Activated B cell treated with CpG ODN at 0.5 μM for 24 hours (primary cell): ENCODE results near the gene RTP3. TPM values are rescaled to one million over a fixed set of nuclear protein-coding genes. Genes with fewer than 3 reads are reported as not detected.

ENCODE experiments used
- ATAC-seq: fragments of 200-7000 bp; cut with Tn5 transposase; one replicate; pipeline ENCODE4 v1.10.0; 2021; ENCODE audit warnings: low read depth, mild to moderate bottlenecking, moderate library complexity
- CTCF ChIA-PET: fragments of 350-600 bp; sonication (Branson Sonifier 250); formaldehyde crosslinking; loops from one replicate; lab custom pipeline; 2021; ENCODE audit warnings: antibody characterized with exemption; lab: Charles Lee
- POLR2A ChIA-PET: fragments of 350-600 bp; sonication (Branson Sonifier 250); formaldehyde crosslinking; loops from one replicate; lab custom pipeline; 2021; ENCODE audit warnings: antibody characterized with exemption; lab: Charles Lee
- DNase-seq: peaks from one replicate; pipeline ENCODE4 v3.0.0; 2022
- H3K27ac Mint-ChIP-seq: one replicate; pipeline ENCODE4 v1.8.0; 2020; ENCODE audit warnings: mixed read lengths
- H3K27me3 Mint-ChIP-seq: one replicate; pipeline ENCODE4 v1.8.0; 2021; ENCODE audit warnings: mixed read lengths
- H3K36me3 Mint-ChIP-seq: one replicate; pipeline ENCODE4 v1.8.0; 2021; ENCODE audit warnings: low read depth, mixed read lengths
- H3K4me1 Mint-ChIP-seq: one replicate; pipeline ENCODE4 v1.8.0; 2021; ENCODE audit warnings: mixed read lengths
- H3K4me3 Mint-ChIP-seq: one replicate; pipeline ENCODE4 v1.8.0; 2020; ENCODE audit warnings: mild to moderate bottlenecking, mixed read lengths
- H3K9me3 Mint-ChIP-seq: one replicate; pipeline ENCODE4 v1.8.0; 2020; ENCODE audit warnings: mixed read lengths
- intact Hi-C: fragments of 100-400 bp; cut with micrococcal nuclease; formaldehyde crosslinking; loops from one replicate; pipeline ENCODE4 v1.15.1; 2024
- total RNA-seq: library from RNA; stranded (reverse); gene quantifications from 2 replicates; pipeline ENCODE4 v1.2.3, GENCODE V29; 2022
- TF ChIP-seq, protein P1 (sequence below): fragments of 200-600 bp; IDR thresholded peaks from one replicate; pipeline ENCODE4 v1.8.0; 2022; ENCODE audit warnings: antibody characterized with exemption, mild to moderate bottlenecking

Gene RTP3
- total RNA-seq, 1 donor from 2014 or later, result not detected

DNA sequence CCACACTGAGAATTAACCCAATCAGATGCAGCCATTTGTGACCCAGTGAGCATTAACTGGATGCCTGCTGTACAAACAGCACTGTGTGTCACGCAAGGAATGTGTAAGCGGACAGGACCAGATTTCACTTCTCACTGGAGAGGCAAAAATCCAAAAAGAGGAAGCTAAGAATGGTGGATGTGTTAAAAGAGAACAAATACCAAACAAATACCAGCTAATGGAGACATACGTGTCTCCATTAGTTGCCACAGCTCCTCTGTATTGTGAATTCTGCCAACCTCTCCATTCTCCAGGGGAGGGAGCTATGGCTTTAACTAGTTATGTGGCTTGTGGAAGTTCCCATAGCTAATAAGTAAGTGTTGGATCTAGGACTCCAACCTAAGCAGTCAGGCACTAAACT lies 35.7 kb upstream of the RTP3 start:
- TF ChIP-seq, protein P1, sequence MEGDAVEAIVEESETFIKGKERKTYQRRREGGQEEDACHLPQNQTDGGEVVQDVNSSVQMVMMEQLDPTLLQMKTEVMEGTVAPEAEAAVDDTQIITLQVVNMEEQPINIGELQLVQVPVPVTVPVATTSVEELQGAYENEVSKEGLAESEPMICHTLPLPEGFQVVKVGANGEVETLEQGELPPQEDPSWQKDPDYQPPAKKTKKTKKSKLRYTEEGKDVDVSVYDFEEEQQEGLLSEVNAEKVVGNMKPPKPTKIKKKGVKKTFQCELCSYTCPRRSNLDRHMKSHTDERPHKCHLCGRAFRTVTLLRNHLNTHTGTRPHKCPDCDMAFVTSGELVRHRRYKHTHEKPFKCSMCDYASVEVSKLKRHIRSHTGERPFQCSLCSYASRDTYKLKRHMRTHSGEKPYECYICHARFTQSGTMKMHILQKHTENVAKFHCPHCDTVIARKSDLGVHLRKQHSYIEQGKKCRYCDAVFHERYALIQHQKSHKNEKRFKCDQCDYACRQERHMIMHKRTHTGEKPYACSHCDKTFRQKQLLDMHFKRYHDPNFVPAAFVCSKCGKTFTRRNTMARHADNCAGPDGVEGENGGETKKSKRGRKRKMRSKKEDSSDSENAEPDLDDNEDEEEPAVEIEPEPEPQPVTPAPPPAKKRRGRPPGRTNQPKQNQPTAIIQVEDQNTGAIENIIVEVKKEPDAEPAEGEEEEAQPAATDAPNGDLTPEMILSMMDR, result no peak
- CTCF ChIA-PET, result interaction anchor here (1.1 to 1.2 kb wide), 2 partner anchors 12 to 27 kb away, joined by 3 to 4 read pairs; no protein-coding TSS in a partner anchor

DNA sequence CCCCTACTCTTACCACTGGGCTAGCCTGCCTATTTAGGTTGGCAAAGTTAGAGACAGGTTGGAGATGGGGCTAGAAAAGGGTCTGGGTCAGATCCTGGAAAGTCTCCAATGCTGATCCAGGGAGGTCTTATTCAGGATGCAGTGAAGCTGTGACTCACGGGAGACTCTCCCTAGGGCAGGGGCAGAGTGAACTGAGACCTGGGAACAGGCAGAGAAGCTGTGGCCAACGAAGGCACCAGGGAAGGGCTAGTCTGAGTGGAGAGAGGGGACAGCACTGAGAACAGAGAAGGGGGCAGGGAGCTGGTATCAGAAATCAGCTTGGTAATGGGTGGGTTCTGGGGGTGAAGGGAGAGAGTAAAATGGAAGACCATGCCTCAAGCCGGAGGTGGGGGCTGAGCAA lies 35.3 kb upstream of the RTP3 start:
- CTCF ChIA-PET, result interaction anchor here (1.1 to 1.2 kb wide), 2 partner anchors 12 to 26 kb away, joined by 3 to 4 read pairs; no protein-coding TSS in a partner anchor
- ATAC-seq, result no peak
- no peaks in the 10 kb centered on the region for H3K4me1 Mint-ChIP-seq
- DNase-seq, result no peak
- H3K27ac Mint-ChIP-seq, result no peak overlapping the region
- no peaks in the 10 kb centered on the region for H3K36me3 Mint-ChIP-seq
- H3K9me3 Mint-ChIP-seq, result peaks cover 8% of the 10 kb centered on the region
- H3K4me3 Mint-ChIP-seq, result no peak overlapping the region
- peaks cover 47% of the 10 kb centered on the region for H3K27me3 Mint-ChIP-seq
- TF ChIP-seq, protein P1, result no peak
- intact Hi-C loops, result no loop called here
- POLR2A ChIA-PET, result no interaction called here

More for the DNA sequence above, 35.7 kb upstream of the RTP3 start:
- ATAC-seq (no peak), DNase-seq (no peak)
- intact Hi-C loops, result no loop called here
- Mint-ChIP-seq H3K27ac (no peak overlapping the region), H3K9me3 (peaks cover 8% of the 10 kb centered on the region), H3K27me3 (peaks cover 47% of the 10 kb centered on the region), H3K4me1 (no peaks in the 10 kb centered on the region), H3K36me3 (no peaks in the 10 kb centered on the region), H3K4me3 (no peak overlapping the region)
- POLR2A ChIA-PET, result no interaction called here

DNA sequence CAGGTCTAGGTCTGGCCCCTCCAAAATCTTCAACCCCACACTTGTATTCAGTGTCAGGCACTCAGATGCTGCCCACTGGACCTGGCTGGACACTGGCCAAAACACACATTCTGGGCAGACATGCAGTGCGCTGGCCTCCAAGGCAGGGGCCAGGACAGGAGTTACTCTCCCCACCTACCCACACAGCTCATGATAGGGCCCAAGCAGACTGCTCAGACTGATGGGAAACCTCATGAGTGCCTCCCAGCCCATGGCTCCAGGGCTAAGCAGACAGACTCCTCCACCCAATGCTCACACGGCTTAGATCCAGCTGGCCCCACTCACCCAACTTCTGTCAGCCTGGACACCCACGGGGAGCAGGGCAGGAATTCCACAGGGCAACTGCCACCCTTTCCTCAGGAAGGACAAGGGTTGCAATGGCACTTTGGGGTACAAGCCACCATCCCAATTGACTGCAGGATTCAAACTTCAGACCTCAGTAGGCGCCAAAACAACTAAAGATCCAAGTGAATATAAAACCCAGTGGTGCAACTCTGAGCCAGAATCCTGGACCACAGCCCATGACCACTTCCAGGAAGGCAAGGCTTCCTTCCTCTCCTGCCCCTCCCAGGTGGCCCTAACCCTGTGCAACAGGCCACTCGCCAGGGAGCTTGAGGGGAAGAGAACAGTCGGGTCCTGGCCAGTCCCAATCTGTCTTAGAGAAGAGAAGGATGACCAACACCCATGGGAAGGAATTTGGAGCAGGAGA lies 34.5 kb upstream of the RTP3 start:
- ChIA-PET CTCF (interaction anchor here (1.2 kb wide), 1 partner anchor 26 kb away, joined by 3 read pairs; no protein-coding TSS in a partner anchor), POLR2A (no interaction called here)
- no peak for ATAC-seq

DNA sequence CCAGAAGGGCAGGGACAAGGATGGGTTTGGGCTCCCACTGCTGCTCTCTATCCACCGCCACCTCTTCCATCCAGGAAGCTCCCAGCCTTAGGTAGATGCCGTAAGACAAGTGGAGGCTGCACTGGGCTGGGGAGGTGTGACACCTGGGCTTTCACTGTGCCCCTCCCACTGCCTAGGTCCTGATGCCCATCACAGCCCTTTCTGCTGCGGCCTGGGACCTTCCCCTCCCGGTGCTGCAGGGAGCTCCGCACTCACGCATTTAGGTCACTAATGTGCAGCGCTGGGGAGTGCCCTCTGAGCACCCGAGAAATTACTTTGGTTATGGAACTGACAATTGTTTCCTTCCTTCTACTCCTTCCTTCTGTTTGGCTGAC lies 33.9 kb upstream of the RTP3 start:
- ATAC-seq (no peak), DNase-seq (no peak)
- H3K4me3 Mint-ChIP-seq, result no peak overlapping the region
- no peaks in the 10 kb centered on the region for H3K36me3 Mint-ChIP-seq
- H3K27me3 Mint-ChIP-seq, result peaks cover 47% of the 10 kb centered on the region
- ChIA-PET POLR2A (no interaction called here), CTCF (no interaction called here)
- intact Hi-C loops, result no loop called here
- TF ChIP-seq, protein P1, result no peak
- H3K27ac Mint-ChIP-seq, result no peak overlapping the region
- no peaks in the 10 kb centered on the region for H3K4me1 Mint-ChIP-seq
- H3K9me3 Mint-ChIP-seq, result peaks cover 8% of the 10 kb centered on the region

More for the DNA sequence above, 34.5 kb upstream of the RTP3 start:
- H3K27ac Mint-ChIP-seq, result no peak overlapping the region
- no peaks in the 10 kb centered on the region for H3K4me1 Mint-ChIP-seq
- intact Hi-C loops, result no loop called here
- DNase-seq, result no peak
- TF ChIP-seq, protein P1, result no peak
- no peak overlapping the region for H3K4me3 Mint-ChIP-seq
- H3K27me3 Mint-ChIP-seq, result peaks cover 47% of the 10 kb centered on the region
- no peaks in the 10 kb centered on the region for H3K36me3 Mint-ChIP-seq
- H3K9me3 Mint-ChIP-seq, result peaks cover 8% of the 10 kb centered on the region

DNA sequence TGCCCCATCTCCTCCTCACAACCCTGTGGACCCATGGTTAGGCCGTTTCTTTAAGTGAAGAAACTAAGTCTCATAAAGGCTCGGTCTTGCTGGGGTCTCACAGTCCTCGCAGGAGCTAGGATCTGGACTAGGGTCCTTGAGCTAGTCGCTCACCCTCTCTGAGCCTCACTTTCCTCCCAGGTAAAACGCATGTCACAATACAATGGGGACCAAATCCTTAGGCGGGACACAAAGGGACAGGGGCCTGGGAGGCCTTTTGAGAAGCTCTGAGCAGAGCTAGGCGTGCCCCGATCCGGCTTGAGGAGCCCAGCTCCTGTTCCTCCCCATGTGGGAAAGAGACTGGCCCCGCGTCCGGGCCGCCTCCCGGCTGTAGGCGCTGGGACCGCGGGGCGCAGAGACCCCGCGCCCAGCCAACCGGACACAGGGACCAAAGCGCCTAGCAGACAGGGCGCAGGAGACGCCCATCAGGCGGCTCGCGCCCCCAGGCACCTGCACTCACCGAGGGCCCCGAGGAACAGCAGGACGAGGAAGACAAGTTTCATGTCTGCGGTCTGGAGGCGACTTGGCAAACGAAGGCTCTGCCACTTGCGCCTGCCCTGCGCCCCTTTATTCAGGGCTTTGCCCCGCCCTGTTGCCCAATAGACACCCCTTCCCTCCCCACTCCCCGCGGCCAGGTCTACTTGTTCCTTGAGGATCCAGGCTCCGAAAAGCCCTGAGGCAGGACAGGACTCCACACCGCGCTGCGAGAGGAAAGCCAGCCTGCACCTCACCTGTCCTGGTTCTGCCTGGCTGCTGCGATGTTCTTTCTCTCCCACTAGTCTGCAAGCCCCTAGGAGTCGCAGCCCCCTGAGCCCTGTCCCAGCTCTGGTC lies 33.2 kb upstream of the RTP3 start, which contains the start of gene LTF:
LTF (minus strand) TSS at position 580 of the 870 bp plus-strand sequence; CDS start at position 542, 38 bp downstream.
- ChIA-PET POLR2A (no interaction called here), CTCF (no interaction called here)
- H3K27me3 Mint-ChIP-seq, result peaks cover 44% of the 10 kb centered on the region
- H3K4me1 Mint-ChIP-seq, result no peaks in the 10 kb centered on the region
- DNase-seq, result no peak
- ATAC-seq, result no peak
- intact Hi-C loops, result no loop called here
- TF ChIP-seq, protein P1, result no peak
- H3K27ac Mint-ChIP-seq, result no peak within 1 kb of the TSS
- peaks cover 8% of the 10 kb centered on the region for H3K9me3 Mint-ChIP-seq
- no peak within 1 kb of the TSS for H3K4me3 Mint-ChIP-seq
- H3K36me3 Mint-ChIP-seq, result no peaks in the 10 kb centered on the region
